ENCODE data around the gene SH3D19.

- TF ChIP-seq RAD21 (conservative IDR thresholded peaks at IDR 0.05 in 1 of 2, IDR thresholded peaks at IDR 0.05 in 1 of 2) (no peak), CTCF (IDR thresholded peaks at IDR 0.05) (no peak), BHLHE40 (IDR thresholded peaks at IDR 0.05; ENCODE audit: low read depth, low read length) (no peak), JUNB (IDR thresholded peaks at IDR 0.05) (no peak), TFCP2L1 (CRISPR knock-in tag; IDR thresholded peaks at IDR 0.05) (no peak), CEBPB (IDR thresholded peaks at IDR 0.05) (no peak), ATOH8 (CRISPR knock-in tag; IDR thresholded peaks at IDR 0.05; ENCODE audit: low read depth) (no peak), REST (IDR thresholded peaks at IDR 0.05) (no peak), E2F6 (IDR thresholded peaks at IDR 0.05; ENCODE audit: borderline replicate concordance, low read depth) (no peak), POLR2AphosphoS2 (conservative IDR thresholded peaks at IDR 0.05; ENCODE audit: low read length) (no peak), TP53 (CRISPR knock-in tag; IDR thresholded peaks at IDR 0.05) (no peak), RFX5 (IDR thresholded peaks at IDR 0.05) (no peak), MAZ (IDR thresholded peaks at IDR 0.05; ENCODE audit: borderline replicate concordance, low read depth, low read length) (no peak)
Observed at GRCh38 chr4:151206241-151207005, 119.0 kb downstream of the SH3D19 start.

Measured in A549 (cell line).